Dermis blood vessel endothelial cell (primary cell): Measurements from ENCODE around the gene CERKL. TPM values are rescaled to one million over a fixed set of nuclear protein-coding genes. Genes with fewer than 3 reads are reported as not detected.
A peak's percentile ranks its signal among the peaks of the same experiment; 100 is the strongest.

ENCODE experiments used
- DNase-seq: peaks from one replicate; pipeline ENCODE4 v3.0.0; 2010
- total RNA-seq: library from RNA; depleted of rRNA; stranded (reverse); fragments of >200 nt; gene quantifications from 2 replicates; pipeline ENCODE4 v1.2.3, GENCODE V29; 2014

Gene CERKL
- total RNA-seq, 1 donor from 2014 or later: not detected

- DNase-seq: no peak
Observed at GRCh38 chr2:181575024-181575649, 81.8 kb downstream of the CERKL start.

- no peak for DNase-seq
Observed at GRCh38 chr2:181574321-181574720, 82.6 kb downstream of the CERKL start.

GRCh38 chr2:181573140-181573736, 83.7 kb downstream of the CERKL start:
- peak; percentile 64 for DNase-seq

GRCh38 chr2:181570833-181571661, 85.9 kb downstream of the CERKL start:
- peak; percentile 27 for DNase-seq

- no peak for DNase-seq
Observed at GRCh38 chr2:181570059-181570458, 86.8 kb downstream of the CERKL start.

GRCh38 chr2:181566334-181567032, 90.4 kb downstream of the CERKL start:
- no peak for DNase-seq

GRCh38 chr2:181563101-181563692, 93.7 kb downstream of the CERKL start:
- no peak for DNase-seq

GRCh38 chr2:181558371-181558770, 98.5 kb downstream of the CERKL start:
- no peak for DNase-seq

- no peak for DNase-seq
Observed at GRCh38 chr2:181554061-181554830, 102.7 kb downstream of the CERKL start.

- no peak for DNase-seq
Observed at GRCh38 chr2:181553244-181553643, 103.7 kb downstream of the CERKL start.

GRCh38 chr2:181552808-181553207, 104.1 kb downstream of the CERKL start:
- DNase-seq: no peak

- DNase-seq: no peak
Observed at GRCh38 chr2:181546086-181546485, 110.8 kb downstream of the CERKL start.

GRCh38 chr2:181542170-181542569, 114.7 kb downstream of the CERKL start:
- no peak for DNase-seq

- DNase-seq: no peak
Observed at GRCh38 chr2:181540421-181540820, 116.5 kb downstream of the CERKL start.

- DNase-seq: no peak
Observed at GRCh38 chr2:181536730-181537129, 120.2 kb downstream of the CERKL start.

GRCh38 chr2:181528441-181528840, 128.5 kb downstream of the CERKL start:
- no peak for DNase-seq

- DNase-seq: no peak
Observed at GRCh38 chr2:181527058-181527457, 129.8 kb downstream of the CERKL start.

GRCh38 chr2:181526014-181526413, 130.9 kb downstream of the CERKL start:
- DNase-seq: no peak

GRCh38 chr2:181523756-181524155, 133.1 kb downstream of the CERKL start:
- DNase-seq: no peak

GRCh38 chr2:181520253-181520652, 136.7 kb downstream of the CERKL start:
- DNase-seq: no peak

- DNase-seq: no peak
Observed at GRCh38 chr2:181517685-181518301, 139.1 kb downstream of the CERKL start.
